ENCODE measurements around the gene SLC11A1.

DNA sequence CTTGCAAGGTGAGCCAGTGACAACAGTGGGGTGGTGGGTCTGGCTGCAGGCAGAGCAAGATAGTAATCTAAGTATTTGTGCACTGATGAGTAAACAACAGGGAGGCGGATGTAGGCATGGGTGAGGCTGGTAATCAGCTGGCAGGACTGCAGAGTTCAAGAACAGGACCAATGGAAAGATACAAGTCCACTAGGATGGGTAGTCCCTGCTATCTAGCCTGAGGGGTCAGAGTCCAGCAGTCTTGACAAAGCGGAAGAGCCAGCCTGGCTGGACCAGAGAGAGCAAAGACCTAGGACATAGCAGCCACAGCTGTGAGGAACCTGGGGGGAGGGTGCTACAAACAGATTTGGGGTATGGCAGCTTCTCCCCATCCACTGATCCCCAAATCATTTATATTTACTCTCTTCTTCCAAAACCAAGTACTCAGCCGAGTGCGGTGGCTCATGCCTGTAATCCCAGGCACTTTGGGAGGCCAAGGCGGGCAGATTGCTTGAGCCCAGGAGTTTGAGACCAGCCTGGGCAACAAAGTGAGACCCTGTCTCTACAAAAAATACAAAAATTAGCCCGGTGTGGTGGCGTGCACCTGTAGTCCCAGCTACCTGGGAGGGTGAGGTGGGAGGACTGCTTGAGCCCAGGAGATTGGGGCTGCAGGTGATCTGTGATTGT lies 62.8 kb downstream of the SLC11A1 start:
- TF ChIP-seq, protein P1, sequence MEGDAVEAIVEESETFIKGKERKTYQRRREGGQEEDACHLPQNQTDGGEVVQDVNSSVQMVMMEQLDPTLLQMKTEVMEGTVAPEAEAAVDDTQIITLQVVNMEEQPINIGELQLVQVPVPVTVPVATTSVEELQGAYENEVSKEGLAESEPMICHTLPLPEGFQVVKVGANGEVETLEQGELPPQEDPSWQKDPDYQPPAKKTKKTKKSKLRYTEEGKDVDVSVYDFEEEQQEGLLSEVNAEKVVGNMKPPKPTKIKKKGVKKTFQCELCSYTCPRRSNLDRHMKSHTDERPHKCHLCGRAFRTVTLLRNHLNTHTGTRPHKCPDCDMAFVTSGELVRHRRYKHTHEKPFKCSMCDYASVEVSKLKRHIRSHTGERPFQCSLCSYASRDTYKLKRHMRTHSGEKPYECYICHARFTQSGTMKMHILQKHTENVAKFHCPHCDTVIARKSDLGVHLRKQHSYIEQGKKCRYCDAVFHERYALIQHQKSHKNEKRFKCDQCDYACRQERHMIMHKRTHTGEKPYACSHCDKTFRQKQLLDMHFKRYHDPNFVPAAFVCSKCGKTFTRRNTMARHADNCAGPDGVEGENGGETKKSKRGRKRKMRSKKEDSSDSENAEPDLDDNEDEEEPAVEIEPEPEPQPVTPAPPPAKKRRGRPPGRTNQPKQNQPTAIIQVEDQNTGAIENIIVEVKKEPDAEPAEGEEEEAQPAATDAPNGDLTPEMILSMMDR (IDR thresholded peaks at IDR 0.05) = no peak
- no peak for TF ChIP-seq EZH2 (IDR thresholded peaks at IDR 0.05; ENCODE audit: borderline replicate concordance, insufficient read depth, low read depth, low read length, poor library complexity, severe bottlenecking)

All from B cell (primary cell).